GM10847 (cell line): ENCODE data around the gene BAZ1B.

Source experiments
- POLR2A ChIP-seq: IDR thresholded peaks from 2 replicates; pipeline ENCODE4 v1.6.1; 2011; ENCODE audit not compliant: insufficient read length; ENCODE audit errors: extremely low read depth

The BAZ1B gene

DNA sequence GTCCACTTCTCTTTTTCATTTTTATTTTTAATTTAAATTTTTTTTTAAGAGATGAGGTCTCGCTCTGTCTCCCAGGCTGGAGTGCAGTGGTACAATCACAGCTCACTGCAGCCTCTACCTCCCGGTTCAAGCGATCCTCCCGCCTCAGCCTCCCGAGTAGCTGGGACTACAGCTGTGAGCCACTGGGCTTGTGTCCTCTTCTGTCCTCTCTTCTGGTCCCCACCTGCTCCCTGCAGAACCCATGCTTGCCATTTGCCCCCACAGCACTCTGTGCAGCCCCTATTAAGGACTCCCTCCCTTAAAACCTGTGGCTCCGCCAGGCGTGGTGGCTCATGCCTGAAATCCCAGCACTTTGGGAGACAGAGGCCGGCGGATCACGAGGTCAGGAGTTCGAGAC is 97.6 kb downstream of the BAZ1B start:
- TF ChIP-seq POLR2A: no peak

DNA sequence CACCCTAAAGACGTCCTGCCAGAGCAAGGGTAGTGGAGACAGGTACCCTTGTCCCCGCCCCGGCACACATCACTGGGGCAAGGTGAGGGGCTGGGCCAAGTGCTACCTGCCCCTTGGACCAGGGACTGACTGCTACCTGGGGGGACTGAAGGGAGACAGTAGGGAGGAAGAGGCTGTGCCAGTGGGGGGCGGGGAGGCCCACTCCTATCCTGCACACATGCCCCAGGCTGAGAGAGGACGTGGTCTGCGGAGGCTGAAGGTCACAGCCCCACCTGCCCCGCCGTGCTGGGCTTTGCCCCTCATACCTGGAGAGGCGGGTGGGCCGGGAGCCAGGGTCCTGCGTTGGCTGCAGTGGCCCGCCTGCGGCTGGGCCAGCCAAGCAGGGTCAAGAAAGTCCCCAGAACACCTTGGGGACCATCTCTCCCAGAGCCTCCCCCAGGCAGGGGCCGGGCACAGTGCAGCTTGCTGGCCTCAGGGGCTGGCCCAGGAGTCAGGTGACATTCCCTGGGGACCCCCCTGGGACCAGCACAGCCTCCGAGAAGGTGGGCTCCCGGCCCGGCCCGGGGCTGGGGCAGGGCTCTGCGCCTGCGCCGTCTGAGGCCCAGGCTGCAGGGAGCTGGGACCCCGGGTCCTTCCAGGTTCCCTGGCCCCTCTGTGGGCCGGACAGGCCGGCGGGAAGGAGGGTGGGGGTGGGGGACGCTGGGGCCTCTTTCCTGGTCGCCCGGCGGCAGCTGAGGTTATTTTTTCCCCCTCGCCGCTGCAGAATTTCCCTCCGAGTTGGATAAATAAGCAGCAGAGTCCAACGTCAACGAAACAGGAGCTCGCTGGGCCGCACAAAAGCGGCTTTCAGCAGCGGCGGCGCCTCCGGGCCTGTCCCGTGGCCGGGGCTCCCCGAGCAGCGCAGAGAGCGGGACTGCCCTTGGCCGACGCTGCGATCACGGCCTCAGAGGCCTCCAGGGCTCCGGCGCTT is 98.3 kb downstream of the BAZ1B start:
- TF ChIP-seq POLR2A: no peak

- no peak for TF ChIP-seq POLR2A
Observed at GRCh38 chr7:73418113-73418703, 103.9 kb downstream of the BAZ1B start.

DNA sequence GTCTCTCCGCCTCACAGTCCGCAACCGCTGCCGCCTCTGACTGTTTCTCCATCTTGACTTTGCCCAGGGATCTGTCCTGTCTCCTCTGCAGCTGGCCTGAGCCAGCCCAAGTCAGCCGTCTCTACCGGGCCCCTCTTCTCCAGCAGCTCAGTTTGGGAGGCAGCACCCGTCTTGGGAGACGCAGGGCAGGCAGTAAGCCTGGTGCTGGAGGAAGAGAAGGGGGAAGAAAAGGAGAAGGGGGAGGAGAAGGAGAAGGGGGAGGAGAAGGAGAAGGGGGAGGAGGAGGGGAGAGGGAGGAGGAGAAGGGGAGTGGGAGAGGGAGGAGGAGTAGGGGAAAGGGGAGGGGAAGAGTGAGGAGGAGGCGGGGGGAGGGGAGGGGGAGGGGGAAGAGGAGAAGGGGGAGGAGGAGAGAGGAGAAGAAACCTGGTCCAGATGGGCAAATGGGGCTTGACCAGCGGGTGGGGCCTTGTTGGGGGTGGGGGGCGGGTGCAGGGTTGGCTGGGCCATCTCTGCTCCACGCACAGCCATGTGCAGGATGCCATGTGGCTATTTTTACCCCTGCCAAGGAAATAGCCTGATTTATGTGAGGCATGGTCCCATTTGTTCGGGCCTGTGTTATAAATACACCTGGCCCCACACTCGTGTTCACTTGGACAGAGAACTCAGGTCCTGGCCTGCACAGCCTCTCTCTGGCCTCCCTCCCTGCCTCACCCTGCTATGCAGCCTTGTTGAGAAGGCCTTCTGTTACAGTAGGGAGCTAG is 124.4 kb downstream of the BAZ1B start:
- no peak for TF ChIP-seq POLR2A

DNA sequence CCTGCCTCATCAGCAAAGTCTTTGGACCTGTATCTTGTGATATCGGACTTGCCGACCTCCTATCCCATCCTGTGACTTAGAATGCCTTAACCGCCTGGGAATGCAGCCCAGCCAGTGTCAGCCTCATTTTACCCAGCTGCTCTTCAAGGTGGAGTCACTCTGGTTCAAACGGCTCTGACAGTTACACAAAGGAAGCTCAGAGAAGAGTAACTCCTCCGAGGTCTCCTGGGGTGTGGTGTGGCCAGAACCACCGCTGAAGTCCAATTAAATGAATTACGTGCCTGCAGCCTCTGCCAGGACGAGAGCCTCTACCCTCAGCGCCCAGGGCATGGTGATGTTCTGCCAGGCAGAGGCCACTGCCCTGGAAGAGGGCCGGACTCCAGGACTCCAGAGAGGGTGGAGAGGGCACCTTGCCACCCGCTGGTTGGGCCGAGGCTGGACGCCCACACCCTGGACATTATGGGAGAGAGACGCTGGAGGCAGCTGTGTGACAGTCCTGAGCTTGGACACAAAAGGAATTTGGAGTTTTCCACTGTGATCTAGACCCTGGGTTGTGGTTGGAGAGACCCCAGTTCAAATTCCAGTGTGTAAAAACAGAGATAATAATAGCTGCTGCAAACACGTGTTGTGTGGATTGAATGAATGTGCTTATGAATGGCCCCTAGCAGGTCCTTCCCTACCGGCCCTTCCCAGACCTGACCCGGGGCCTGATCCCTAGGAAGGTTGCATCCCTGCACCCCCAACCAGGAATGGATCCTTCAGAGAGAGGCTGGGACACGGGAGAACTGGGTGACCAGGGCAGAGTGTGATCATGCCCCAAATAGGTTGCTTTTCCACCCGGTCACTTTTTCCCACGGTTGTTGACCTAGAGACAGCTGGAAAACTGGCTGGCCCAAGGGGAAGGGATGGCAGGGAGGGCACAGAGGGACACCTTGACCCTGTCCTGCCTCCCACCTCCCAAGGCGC is 126.3 kb downstream of the BAZ1B start:
- no peak for TF ChIP-seq POLR2A

DNA sequence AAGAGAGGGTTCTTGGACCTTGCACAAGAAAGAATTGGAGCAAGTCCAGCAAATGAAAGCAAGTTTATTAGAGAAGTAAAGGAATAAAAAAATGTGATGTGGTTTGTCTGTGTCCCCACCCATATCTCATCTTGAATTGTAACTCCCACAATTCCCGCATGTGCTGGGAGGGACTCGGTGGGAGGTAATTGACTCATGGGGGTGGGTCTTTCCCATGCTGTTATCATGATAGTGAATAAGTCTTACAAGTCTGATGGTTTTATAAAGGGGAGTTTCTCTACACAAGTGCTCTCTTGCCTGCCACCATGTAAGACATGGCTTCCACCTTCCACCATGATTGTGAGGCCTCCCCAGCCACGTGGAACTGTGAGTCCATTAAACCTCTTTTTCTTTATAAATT is 127.7 kb downstream of the BAZ1B start:
- TF ChIP-seq POLR2A: no peak

- no peak for TF ChIP-seq POLR2A
Observed at GRCh38 chr7:73391396-73391795, 130.7 kb downstream of the BAZ1B start.
